HG03342 (cell line): Measurements from ENCODE around the gene INF2.

Source experiments
- ATAC-seq: cut with Tn5 transposase; IDR thresholded peaks from one replicate; pipeline ENCODE4 v1.9.1; 2021; ENCODE audit warnings: mild to moderate bottlenecking, moderate library complexity; ENCODE audit not compliant: unreplicated experiment

The INF2 gene

DNA sequence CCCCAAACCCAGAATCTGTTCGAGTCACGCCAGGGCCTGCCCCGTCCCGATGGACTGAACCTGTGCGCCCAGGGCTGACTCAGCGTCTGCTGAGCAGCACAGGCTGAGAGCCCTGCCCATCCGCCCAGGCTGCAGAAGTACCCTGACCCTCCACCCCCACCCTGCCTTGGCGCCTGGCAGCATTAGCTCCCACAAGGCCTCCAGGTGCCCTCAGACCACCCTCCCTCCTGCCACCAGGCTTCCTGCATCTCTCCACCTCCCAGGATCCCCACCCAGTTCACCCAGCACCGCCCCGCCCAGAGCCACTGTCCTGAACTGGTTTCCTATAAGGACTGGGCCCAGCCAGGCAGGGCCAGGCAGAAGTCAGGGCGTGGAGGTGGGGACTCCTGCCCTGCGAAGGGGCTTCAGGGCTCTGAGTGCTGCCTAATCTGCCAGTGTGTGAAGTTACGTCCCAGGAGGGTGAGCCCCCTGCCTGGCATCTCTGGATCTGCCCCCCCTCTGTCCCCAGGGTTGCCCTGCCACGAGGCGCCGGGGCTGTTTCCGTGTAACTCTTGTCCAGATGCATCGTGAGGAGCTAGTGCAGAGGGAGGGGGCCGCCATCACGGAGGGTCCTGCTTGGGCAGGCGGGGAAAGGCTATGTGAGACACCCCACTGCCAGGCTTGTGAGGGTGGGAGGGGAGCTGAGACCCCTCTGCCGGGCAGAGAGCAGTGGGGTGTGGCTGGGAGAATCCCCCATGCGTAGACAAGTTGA lies 43.7 kb downstream of the INF2 start:
- no peak for ATAC-seq

- no peak for ATAC-seq
These were observed 44.7 kb downstream of the INF2 start for GRCh38 chr14:104734051-104734587.

DNA sequence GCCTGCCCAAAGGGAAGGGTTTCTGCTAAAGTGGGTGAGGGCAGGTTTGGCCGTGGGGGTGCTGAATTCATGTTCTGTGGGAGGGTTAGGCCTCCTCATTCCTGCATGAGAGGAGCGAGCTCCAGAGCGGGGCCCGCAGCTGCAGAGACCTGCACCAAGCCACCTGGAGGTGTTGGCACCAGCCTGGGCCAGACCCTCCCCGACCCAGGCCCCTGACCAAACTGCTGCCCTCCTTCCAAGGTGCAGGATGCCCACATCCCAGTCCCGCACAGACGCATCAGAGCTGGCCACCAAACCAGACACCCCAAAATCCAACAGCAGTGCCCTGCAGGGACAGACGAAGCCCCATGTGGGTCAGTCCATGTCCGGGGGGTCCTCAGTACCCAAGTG lies 45.2 kb downstream of the INF2 start:
- ATAC-seq: no peak

DNA sequence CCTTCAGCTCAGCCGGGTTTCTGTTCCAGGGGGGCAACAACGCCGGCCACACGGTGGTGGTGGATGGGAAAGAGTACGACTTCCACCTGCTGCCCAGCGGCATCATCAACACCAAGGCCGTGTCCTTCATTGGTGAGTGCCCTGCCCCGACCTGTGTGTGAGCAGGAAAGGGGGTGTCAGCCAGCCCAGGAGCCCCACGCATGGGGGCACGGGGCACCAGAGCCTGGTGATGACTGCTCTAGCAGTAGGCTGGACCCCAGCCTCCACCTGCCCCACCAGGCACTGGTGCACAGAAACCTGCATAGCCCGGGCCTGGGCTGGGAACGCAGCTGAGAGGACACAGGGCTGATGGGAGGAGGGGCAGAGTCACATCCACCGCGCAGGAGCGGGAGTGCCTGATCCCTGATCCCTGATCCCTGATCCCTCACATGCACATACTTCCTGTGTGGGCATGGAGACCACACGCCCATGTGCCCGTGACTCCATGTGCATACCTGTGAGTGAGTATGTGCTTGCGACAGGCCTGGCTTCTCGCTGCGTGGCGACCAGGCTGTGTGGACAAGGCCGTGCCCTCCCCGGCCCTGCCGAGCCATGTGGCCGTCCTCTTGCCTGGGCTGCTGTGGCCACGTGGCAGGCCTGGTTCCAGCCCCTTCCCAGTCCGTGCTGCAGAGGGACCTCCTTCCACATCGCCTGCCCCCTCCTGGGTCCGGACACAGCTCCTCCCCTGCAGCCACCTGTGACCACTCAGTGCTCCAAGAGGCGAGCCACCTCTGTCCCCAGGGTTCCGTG lies 45.8 kb downstream of the INF2 start:
- no peak for ATAC-seq

- ATAC-seq: no peak
These were observed 46.6 kb downstream of the INF2 start for GRCh38 chr14:104735830-104736642.

GRCh38 chr14:104738375-104739019 lies 49.1 kb downstream of the INF2 start:
- ATAC-seq: no peak

- ATAC-seq: no peak
These were observed 49.6 kb downstream of the INF2 start for GRCh38 chr14:104739026-104739425.

DNA sequence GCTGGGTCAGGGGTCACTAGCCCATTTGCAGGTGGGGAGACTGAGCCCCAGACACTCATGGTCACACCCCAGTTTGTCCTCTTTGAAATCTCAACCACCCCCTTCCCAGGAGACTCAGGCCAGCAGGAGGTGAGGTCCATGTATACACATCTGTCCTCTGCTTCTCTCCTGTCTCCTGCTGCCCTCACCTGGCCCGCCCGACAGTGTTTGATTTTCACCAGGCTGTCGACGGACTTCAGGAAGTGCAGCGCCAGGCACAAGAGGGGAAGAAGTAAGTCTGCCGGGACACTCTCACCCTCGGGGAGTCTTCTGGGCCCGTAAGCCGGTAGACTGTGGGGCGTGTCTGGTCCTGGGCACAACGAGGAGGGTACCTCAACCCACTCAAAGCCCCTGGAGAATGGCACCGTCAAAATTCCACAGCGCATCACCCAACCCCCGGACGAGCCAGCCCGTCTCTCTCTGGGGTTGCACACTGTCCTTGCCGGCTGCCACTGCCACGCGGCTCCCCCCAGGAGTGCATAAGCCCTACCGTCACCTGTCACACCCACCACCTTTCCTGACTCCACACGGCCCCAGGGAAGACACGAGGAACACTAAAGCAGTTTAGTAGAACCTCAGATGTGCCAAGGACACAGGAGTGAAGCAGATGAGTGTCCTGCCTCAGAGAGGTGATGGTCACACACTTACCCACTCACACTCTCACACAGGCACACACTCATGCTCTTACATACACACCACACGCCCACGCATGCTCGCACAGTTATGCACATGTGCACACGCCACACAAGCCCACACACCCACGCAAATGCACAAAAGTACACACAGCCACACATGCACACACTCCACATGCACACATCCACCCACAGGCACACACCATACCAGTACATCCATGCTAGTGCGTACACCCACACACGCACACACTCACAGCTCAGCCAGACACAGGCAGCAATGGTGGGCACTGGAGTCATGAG lies 50.4 kb downstream of the INF2 start:
- no peak for ATAC-seq

DNA sequence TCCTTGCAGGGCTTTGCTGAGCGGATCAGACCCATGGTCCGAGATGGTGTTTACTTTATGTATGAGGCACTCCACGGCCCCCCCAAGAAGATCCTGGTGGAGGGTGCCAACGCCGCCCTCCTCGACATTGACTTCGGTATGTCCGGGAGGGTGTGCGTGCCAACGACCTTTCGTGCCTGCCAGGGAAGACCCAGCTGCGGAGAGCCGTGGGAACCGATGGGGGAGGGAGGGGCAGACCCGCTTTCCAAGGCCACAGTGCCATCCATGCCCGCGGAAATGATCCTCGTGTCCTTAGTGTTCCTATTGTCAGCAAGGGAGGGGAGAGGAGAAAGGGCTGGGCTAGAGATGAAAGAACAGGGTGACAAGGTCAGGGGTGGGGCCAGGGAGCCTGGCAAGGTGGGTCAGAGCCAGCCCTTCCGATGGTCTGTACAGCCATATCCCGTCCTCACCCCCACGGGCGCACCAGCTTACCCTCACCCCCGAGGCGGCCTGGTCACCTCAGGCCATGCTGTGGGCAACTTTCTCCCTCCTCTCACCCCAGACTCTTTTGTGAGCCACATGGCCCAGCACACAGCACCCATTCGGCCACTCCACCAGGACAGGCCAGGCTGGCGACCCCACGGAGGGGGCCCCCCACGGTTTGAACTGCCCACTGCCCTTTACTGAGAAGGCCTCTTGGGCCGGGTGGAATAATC lies 51.8 kb downstream of the INF2 start:
- no peak for ATAC-seq

- ATAC-seq: no peak
These were observed 52.4 kb downstream of the INF2 start for GRCh38 chr14:104741803-104742251.

GRCh38 chr14:104742586-104743455 lies 53.4 kb downstream of the INF2 start:
- no peak for ATAC-seq

DNA sequence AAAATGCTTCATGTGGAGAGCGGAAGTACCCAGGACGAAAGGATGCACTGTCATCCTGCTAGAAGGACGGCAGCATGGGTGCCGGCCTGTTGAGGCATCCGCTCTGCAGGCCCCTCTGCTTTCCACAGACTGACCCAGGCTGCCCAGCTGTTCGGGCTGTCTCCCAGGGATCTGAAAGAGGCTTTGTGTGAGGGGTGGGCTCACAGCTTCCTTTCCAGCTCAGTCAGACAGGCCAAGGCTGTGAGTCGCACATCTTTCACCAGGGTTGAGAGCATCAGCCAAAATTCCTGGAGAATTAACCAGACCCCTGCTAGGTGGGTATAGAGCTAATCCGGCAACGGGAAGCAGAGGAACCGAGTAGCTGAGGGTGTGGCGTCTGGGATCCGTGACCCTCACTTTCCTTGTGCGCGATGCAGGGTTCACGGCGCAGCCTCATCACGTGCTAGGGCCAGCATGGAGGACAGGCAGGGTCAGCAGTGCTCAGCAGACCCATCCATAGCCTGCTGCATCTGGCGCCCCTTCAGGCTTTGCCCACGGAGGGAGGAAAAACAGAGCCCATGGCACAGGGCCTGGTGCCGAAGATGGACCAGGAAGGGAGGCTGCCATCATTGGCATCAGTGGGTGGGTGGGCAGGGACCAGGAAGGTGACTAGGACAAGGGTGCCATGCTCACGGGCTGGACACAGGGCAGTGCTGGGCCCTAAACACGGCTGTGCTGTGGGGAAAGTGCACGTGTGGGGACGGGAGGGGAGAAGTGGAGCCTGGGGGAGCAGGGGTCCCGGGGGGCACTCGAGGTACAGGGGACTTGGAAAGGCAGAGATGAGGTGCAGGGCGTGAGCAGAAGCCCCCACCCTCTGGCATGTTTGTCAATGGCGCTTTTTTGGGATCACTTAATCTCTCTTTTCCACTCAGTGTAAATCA lies 54.3 kb downstream of the INF2 start:
- no peak for ATAC-seq

DNA sequence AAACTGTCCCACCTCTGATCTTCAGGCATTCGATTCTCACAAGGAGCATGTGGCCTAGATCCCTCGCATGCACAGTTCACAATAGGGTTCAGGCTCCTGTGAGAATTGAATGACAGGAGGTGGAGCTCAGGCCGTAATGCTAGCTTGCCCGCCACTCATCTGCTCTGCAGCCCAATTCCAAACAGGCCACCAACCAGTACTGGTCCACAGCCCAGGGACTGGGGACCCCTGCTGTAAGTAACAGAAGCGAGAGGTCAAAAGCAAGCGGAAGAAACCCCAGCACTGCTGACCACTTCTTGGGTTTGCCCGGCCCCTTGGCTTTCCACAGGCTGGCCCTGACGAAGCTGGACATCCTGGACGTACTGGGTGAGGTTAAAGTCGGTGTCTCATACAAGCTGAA lies 55.1 kb downstream of the INF2 start:
- no peak for ATAC-seq

GRCh38 chr14:104745431-104745830 lies 56.0 kb downstream of the INF2 start:
- no peak for ATAC-seq

DNA sequence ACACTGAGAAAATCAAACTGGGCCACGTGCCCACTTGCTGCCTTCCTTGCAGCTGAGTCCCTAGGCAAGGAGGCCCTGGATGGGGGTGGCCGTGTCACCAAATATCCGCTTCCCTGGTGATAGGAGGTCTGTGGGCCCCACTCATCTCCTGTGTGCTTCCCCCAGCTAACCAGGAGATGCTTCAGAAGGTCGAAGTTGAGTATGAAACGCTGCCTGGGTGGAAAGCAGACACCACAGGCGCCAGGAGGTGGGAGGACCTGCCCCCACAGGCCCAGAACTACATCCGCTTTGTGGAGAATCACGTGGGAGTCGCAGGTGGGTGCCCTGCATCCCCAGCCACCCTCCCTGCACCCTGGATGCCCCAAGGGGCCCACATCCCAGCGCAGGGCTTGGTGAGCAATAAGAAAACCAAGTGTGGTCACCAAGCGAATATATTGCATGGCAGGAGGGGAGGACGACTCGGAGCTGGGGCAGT lies 56.7 kb downstream of the INF2 start:
- no peak for ATAC-seq

DNA sequence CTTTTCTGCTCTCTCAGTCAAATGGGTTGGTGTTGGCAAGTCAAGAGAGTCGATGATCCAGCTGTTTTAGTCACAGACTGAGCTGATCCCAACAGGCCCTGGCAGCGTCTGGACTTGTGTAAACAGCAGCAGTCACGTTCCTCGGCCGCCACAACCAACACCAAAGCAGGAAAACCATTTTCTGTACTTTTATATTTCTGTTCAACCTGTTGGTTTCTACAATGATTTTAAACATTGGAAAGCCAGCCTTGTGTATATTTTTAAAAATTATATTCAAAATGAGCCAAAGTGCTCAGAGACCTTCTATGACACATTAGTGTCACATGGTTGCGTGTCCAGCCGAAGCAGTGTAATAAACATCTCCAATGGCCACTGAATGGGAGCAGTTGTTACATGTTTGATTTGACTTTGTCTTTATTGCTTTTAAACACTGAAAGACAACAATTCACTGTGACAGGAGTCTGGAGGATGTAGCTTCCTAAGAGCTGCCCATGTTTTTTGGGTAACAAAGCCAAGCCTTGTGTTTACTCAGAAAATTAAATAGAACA lies 57.6 kb downstream of the INF2 start:
- ATAC-seq: no peak
